ENCODE measurements around the gene GMPR2.

GMPR2 gene

DNA sequence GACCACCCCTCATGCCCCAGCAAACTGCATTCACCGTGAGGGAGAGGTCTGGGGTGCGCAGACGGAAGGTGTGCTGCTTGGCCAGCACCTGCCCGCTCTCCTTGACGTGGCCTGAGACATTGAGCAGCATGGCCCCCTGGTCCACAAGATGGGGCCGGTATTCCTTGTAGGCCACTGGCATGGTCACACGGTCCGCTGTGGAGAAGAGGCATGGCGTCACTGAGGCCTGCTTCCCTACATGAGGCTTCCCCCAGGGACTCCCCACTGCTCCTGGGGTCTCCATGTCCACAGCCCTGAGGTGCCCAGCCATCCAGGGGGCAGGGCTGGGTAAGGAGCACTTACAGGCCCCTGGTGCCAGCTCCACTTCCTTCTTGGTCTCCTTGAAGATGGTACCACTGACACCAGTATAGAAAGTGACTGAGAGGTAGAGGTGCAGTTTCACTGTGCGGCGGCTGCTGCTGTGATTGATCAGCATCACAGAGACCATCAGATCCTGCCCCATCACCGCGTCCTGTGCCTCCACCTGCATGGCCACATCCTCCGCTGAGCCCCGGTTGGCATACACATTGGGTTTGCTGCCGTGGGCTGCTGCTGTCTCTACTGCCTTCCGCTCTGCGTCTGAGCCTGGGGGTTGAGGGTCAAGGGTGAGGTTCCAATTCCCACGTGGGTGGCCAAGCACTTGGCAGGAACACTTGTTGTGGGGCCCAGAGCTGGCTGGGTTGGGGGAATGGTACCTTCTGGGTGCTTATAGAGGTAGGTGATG is 22.1 kb downstream of the GMPR2 start:
- H4K8ac ChIP-seq (ENCODE audit: low read length), result no peak overlapping the region
- H3K9me3 ChIP-seq (ENCODE audit: control insufficient read depth, low read length), result no peaks in the 10 kb centered on the region
- H3K4ac ChIP-seq (ENCODE audit: low read depth in 1 of 2, low read length in 2 of 2), result no peak overlapping the region
- H2BK5ac ChIP-seq (ENCODE audit: low read depth, low read length, poor library complexity, severe bottlenecking), result no peak overlapping the region
- H3K79me1 ChIP-seq (replicated peaks; ENCODE audit: low read length, poor library complexity, severe bottlenecking), result no peaks in the 10 kb centered on the region
- peak overlapping the region in 1 of 2 experiments; percentile 37 for H3K14ac ChIP-seq (ENCODE audit: low read length in 2 of 2)
- H3K27ac ChIP-seq (ENCODE audit: low read length, poor library complexity, severe bottlenecking), result no peak overlapping the region
- H3K27me3 ChIP-seq (ENCODE audit: control insufficient read depth in 1 of 2, insufficient read depth in 1 of 2, low read length in 2 of 2), result no peaks in the 10 kb centered on the region
- H3K23ac ChIP-seq (ENCODE audit: low read length in 2 of 2), result no peak overlapping the region
- H3K36me3 ChIP-seq (ENCODE audit: control insufficient read depth in 1 of 2, insufficient read depth in 2 of 2, low read depth in 1 of 2, low read length in 2 of 2), result peaks cover 18 to 32% of the 10 kb centered on the region in 2 experiments
- no peak overlapping the region for H2AK5ac ChIP-seq (ENCODE audit: low read length, severe bottlenecking)
- WGBS, result 94% methylated on average over 19 of the region's 19 CpGs
- H2AFZ ChIP-seq (ENCODE audit: low read depth, low read length), result no peak overlapping the region
- no peak overlapping the region for H3K4me3 ChIP-seq (ENCODE audit: insufficient read depth in 1 of 2, low read depth in 1 of 2, low read length in 2 of 2)
- no peak overlapping the region for H2BK120ac ChIP-seq (ENCODE audit: low read depth, low read length)
- no peak overlapping the region for H2BK12ac ChIP-seq (ENCODE audit: low read length in 2 of 2)
- H3K4me1 ChIP-seq (ENCODE audit: control insufficient read depth, insufficient read depth, low read depth, low read length), result peaks cover 12% of the 10 kb centered on the region
- peak overlapping the region; percentile 19 for H4K91ac ChIP-seq (ENCODE audit: low read length)
- H3K9ac ChIP-seq (ENCODE audit: low read length), result no peak overlapping the region
- no peak overlapping the region for H2BK15ac ChIP-seq (ENCODE audit: low read depth, poor library complexity, severe bottlenecking)
- H3K4me2 ChIP-seq (ENCODE audit: low read length, poor library complexity, severe bottlenecking), result no peak overlapping the region
- H3K18ac ChIP-seq (ENCODE audit: low read depth in 1 of 2, low read length in 2 of 2), result no peak overlapping the region
- DNase-seq, result no peak

DNA sequence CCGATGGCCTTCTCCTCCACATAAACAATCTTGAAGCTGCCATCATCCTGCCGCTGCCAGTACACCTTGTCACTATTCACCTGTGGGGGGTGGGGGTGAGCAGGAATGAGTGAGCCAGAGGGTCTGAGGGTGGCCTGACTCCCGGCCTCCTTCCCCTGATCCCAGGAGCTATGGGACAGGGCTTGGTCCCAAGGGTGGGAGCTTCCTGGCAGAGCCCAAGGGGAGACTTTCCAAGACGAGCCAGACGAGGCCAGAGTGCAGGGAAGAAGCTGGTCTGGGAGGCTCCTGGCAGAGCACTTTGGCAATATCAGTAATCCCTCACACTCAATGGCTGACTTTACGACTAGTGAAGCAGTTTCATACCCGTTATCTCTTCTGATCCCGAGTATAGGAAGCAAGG is 22.7 kb downstream of the GMPR2 start:
- Histone ChIP-seq H2BK12ac (ENCODE audit: low read length in 2 of 2) (no peak overlapping the region), H4K91ac (ENCODE audit: low read length) (no peak overlapping the region), H3K9ac (ENCODE audit: low read length) (no peak overlapping the region), H2AFZ (ENCODE audit: low read depth, low read length) (no peak overlapping the region), H3K14ac (ENCODE audit: low read length in 2 of 2) (no peak overlapping the region), H3K4me1 (ENCODE audit: control insufficient read depth, insufficient read depth, low read depth, low read length) (peaks cover 12% of the 10 kb centered on the region), H2BK5ac (ENCODE audit: low read depth, low read length, poor library complexity, severe bottlenecking) (no peak overlapping the region), H2BK15ac (ENCODE audit: low read depth, poor library complexity, severe bottlenecking) (no peak overlapping the region), H3K23ac (ENCODE audit: low read length in 2 of 2) (no peak overlapping the region), H3K4ac (ENCODE audit: low read depth in 1 of 2, low read length in 2 of 2) (no peak overlapping the region), H3K9me3 (ENCODE audit: control insufficient read depth, low read length) (no peaks in the 10 kb centered on the region), H2AK5ac (ENCODE audit: low read length, severe bottlenecking) (no peak overlapping the region), H3K18ac (ENCODE audit: low read depth in 1 of 2, low read length in 2 of 2) (no peak overlapping the region), H3K4me2 (ENCODE audit: low read length, poor library complexity, severe bottlenecking) (no peak overlapping the region), H3K27ac (ENCODE audit: low read length, poor library complexity, severe bottlenecking) (no peak overlapping the region), H4K8ac (ENCODE audit: low read length) (no peak overlapping the region), H2BK120ac (ENCODE audit: low read depth, low read length) (no peak overlapping the region), H3K4me3 (ENCODE audit: insufficient read depth in 1 of 2, low read depth in 1 of 2, low read length in 2 of 2) (no peak overlapping the region), H3K27me3 (ENCODE audit: control insufficient read depth in 1 of 2, insufficient read depth in 1 of 2, low read length in 2 of 2) (no peaks in the 10 kb centered on the region), H3K36me3 (ENCODE audit: control insufficient read depth in 1 of 2, insufficient read depth in 2 of 2, low read depth in 1 of 2, low read length in 2 of 2) (peaks cover 18 to 34% of the 10 kb centered on the region in 2 experiments), H3K79me1 (replicated peaks; ENCODE audit: low read length, poor library complexity, severe bottlenecking) (no peaks in the 10 kb centered on the region)
- no peak for DNase-seq
- WGBS, result 90% methylated on average over 7 of the region's 8 CpGs

DNA sequence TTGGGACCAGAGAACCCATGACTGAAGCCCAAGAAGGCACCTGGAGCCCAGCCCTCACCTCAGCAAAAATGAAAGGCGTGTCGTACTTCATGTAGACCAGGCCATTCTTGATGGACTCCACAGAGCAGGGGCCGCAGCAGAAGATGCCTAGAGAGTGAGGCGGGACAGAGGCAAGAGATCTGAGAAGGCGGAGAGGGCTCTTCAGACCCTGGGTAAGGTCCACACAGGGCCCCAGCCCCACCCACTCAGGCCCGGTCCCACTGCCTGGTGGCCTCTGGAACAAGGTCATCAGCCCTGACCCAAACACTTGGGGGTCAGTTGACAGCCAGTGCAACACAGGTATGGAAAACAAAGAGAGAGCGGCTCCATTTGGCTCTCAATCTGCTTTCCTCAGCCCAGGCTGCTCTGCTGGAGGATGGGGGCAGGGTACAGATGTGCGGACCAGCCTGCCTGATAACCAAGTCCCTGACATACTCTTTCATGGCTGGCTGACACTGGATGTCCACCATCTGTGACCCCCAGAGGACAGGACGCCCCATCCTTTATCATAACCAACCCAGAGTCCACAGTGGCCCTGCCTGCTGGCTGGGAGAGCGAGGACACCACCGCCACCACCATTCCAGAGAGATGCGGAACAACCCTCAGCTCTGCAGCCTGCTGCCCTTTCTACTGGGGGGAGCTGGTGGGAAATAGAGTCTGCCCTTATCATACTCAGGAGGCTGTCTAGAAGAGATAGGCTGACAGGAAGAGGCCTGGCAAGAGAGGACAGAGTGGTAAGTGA is 23.4 kb downstream of the GMPR2 start:
- H3K9ac ChIP-seq (ENCODE audit: low read length), result no peak overlapping the region
- H2AK5ac ChIP-seq (ENCODE audit: low read length, severe bottlenecking), result no peak overlapping the region
- peaks cover 12% of the 10 kb centered on the region for H3K4me1 ChIP-seq (ENCODE audit: control insufficient read depth, insufficient read depth, low read depth, low read length)
- H3K27me3 ChIP-seq (ENCODE audit: control insufficient read depth in 1 of 2, insufficient read depth in 1 of 2, low read length in 2 of 2), result no peaks in the 10 kb centered on the region
- H3K4me3 ChIP-seq (ENCODE audit: insufficient read depth in 1 of 2, low read depth in 1 of 2, low read length in 2 of 2), result no peak overlapping the region
- 94% methylated on average over 12 of the region's 12 CpGs for WGBS
- H3K18ac ChIP-seq (ENCODE audit: low read depth in 1 of 2, low read length in 2 of 2), result no peak overlapping the region
- H2AFZ ChIP-seq (ENCODE audit: low read depth, low read length), result no peak overlapping the region
- H2BK120ac ChIP-seq (ENCODE audit: low read depth, low read length), result no peak overlapping the region
- H4K8ac ChIP-seq (ENCODE audit: low read length), result no peak overlapping the region
- H3K36me3 ChIP-seq (ENCODE audit: control insufficient read depth in 1 of 2, insufficient read depth in 2 of 2, low read depth in 1 of 2, low read length in 2 of 2), result peaks cover 18 to 38% of the 10 kb centered on the region in 2 experiments
- no peak overlapping the region for H2BK15ac ChIP-seq (ENCODE audit: low read depth, poor library complexity, severe bottlenecking)
- no peak overlapping the region for H3K4ac ChIP-seq (ENCODE audit: low read depth in 1 of 2, low read length in 2 of 2)
- H3K4me2 ChIP-seq (ENCODE audit: low read length, poor library complexity, severe bottlenecking), result no peak overlapping the region
- no peak overlapping the region for H3K27ac ChIP-seq (ENCODE audit: low read length, poor library complexity, severe bottlenecking)
- H4K91ac ChIP-seq (ENCODE audit: low read length), result no peak overlapping the region
- H3K79me1 ChIP-seq (replicated peaks; ENCODE audit: low read length, poor library complexity, severe bottlenecking), result no peaks in the 10 kb centered on the region
- DNase-seq, result no peak
- H3K23ac ChIP-seq (ENCODE audit: low read length in 2 of 2), result no peak overlapping the region
- no peak overlapping the region for H3K14ac ChIP-seq (ENCODE audit: low read length in 2 of 2)
- no peaks in the 10 kb centered on the region for H3K9me3 ChIP-seq (ENCODE audit: control insufficient read depth, low read length)
- H2BK12ac ChIP-seq (ENCODE audit: low read length in 2 of 2), result no peak overlapping the region
- no peak overlapping the region for H2BK5ac ChIP-seq (ENCODE audit: low read depth, low read length, poor library complexity, severe bottlenecking)

DNA sequence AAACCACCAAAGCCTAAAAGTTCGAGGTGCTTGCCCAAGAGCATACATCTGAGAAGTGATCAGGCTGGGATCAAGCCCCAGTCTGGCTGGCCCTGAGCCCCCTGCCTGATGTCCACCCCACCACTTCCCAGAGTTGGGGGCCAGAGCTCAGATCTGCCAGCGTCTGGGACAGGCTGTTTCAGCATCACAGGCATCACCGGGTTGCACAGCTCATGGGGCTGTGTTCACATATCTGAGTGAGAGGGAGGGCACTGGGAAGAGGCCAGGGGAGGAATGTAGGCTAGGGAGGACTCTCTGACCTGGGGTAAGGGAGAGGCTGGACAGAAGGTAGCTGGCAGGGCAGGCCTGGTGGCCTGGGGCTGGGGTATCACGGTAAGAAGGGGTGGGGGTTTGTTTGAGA is 24.2 kb downstream of the GMPR2 start:
- Histone ChIP-seq H3K4me1 (ENCODE audit: control insufficient read depth, insufficient read depth, low read depth, low read length) (peaks cover 12% of the 10 kb centered on the region), H3K4ac (ENCODE audit: low read depth in 1 of 2, low read length in 2 of 2) (no peak overlapping the region), H3K14ac (ENCODE audit: low read length in 2 of 2) (no peak overlapping the region), H3K27me3 (ENCODE audit: control insufficient read depth in 1 of 2, insufficient read depth in 1 of 2, low read length in 2 of 2) (no peaks in the 10 kb centered on the region), H4K8ac (ENCODE audit: low read length) (no peak overlapping the region), H3K18ac (ENCODE audit: low read depth in 1 of 2, low read length in 2 of 2) (no peak overlapping the region), H2BK5ac (ENCODE audit: low read depth, low read length, poor library complexity, severe bottlenecking) (no peak overlapping the region), H3K79me1 (replicated peaks; ENCODE audit: low read length, poor library complexity, severe bottlenecking) (no peaks in the 10 kb centered on the region), H3K4me3 (ENCODE audit: insufficient read depth in 1 of 2, low read depth in 1 of 2, low read length in 2 of 2) (no peak overlapping the region), H3K27ac (ENCODE audit: low read length, poor library complexity, severe bottlenecking) (no peak overlapping the region), H2BK12ac (ENCODE audit: low read length in 2 of 2) (no peak overlapping the region), H2AK5ac (ENCODE audit: low read length, severe bottlenecking) (no peak overlapping the region), H3K4me2 (ENCODE audit: low read length, poor library complexity, severe bottlenecking) (no peak overlapping the region), H3K23ac (ENCODE audit: low read length in 2 of 2) (no peak overlapping the region), H2BK120ac (ENCODE audit: low read depth, low read length) (no peak overlapping the region), H3K9ac (ENCODE audit: low read length) (no peak overlapping the region), H4K91ac (ENCODE audit: low read length) (no peak overlapping the region), H3K36me3 (ENCODE audit: control insufficient read depth in 1 of 2, insufficient read depth in 2 of 2, low read depth in 1 of 2, low read length in 2 of 2) (peaks cover 18 to 42% of the 10 kb centered on the region in 2 experiments), H2AFZ (ENCODE audit: low read depth, low read length) (no peak overlapping the region), H3K9me3 (ENCODE audit: control insufficient read depth, low read length) (no peaks in the 10 kb centered on the region), H2BK15ac (ENCODE audit: low read depth, poor library complexity, severe bottlenecking) (no peak overlapping the region)
- DNase-seq, result no peak
- WGBS, result 81% methylated on average over 4 of the region's 4 CpGs

Data from mesenchymal stem cell (in vitro differentiated cells and primary cell).